ENCODE results near the gene PSG1. TPM values are rescaled to one million over a fixed set of nuclear protein-coding genes. Genes with fewer than 3 reads are reported as not detected.
"Not testable (repeated sequence)": the region's sequence is repeated elsewhere in the genome, so short reads cannot be mapped to it uniquely, and the experiment has no call there.

Gene PSG1
- polyA plus RNA-seq = 0.06 TPM
- long read RNA-seq, donor 1 = 0 reads
- long read RNA-seq, donor 2 = 0 reads
- long read RNA-seq, donor 3 = 0 reads
- long read RNA-seq, donor 4 = 0 reads
- long read RNA-seq, donor 5 = 0 reads
- long read RNA-seq, donor 6, transcript PSG1-204 (6 exons, 2,047 nt) = major isoform, 8 of 19 reads
- long read RNA-seq, donor 6, partial matches to known transcripts = 0 of 19 reads
- long read RNA-seq, donor 6, other reads (novel, unspliced or antisense) = 0 of 19 reads
- long read RNA-seq, donor 7 = 0 reads
- long read RNA-seq, donor 8 = 0 reads
- long read RNA-seq, donor 9 = 0 reads
- long read RNA-seq, donor 10 = 0 reads
- long read RNA-seq, donor 11 = 0 reads

DNA sequence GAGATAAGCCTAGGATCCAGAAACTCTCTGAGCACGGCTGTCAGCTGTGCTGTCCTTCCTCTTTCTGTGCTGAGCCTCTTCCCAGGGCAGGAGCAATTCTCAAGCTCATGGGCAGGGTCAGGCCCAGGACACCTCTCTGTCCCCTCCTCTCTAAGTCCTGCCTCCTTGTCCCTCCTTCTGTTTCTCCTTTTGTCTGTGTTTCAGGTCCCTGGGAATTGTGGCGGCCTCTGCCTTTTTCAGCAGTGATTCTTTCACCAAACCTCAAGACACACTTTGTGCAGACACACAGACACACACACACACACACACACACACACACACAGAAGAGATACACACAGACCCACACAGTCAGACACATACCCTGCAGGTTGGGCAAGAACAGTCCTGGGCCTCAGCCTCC lies at the start of gene PSG1:
PSG1 (minus strand) TSS at position 101 of the 400 bp plus-strand sequence. CDS start 132 bp downstream, outside the sequence.
- Histone ChIP-seq H3K36me3 (ENCODE audit: control insufficient read depth, insufficient read depth, low read length) (no peaks in the 10 kb centered on the region), H3K4me3 (ENCODE audit: low read length) (no peak within 1 kb of the TSS), H3K27ac (ENCODE audit: low read length) (no peak within 1 kb of the TSS), H3K9me3 (ENCODE audit: control insufficient read depth, low read depth, low read length) (no peaks in the 10 kb centered on the region), H3K4me1 (ENCODE audit: control insufficient read depth, insufficient read depth, low read length) (no peaks in the 10 kb centered on the region), H3K27me3 (ENCODE audit: control insufficient read depth, insufficient read depth, low read length) (no peaks in the 10 kb centered on the region)
- 60% methylated on average over 1 of the region's 2 CpGs for WGBS (ENCODE audit: insufficient coverage, low lambda C conversion rate)
- DNase-seq = no peak

DNA sequence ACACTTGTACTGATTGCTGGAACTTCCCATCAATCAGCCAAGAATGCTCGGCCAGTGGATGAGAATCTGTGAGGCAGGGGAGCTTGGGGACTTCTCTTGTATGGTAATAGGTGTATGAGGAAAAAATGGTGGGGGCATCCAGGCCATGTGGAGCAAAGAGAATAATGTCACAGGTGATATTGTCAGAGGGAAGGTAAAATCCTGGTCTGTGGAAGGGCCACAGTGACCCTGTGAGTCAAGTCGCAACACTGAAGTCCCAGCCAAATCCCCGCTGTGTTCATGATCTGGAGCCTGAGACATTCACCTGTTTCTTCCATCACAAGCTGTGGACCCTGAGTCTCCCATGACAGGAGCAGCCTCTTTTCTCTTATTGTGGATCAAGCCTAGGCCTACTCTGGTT lies 49.4 kb upstream of the PSG1 start:
- no CpG with 5 or more reads among the region's 3 CpGs for WGBS (ENCODE audit: insufficient coverage, low lambda C conversion rate)
- no peaks in the 10 kb centered on the region for H3K36me3 ChIP-seq (ENCODE audit: control insufficient read depth, insufficient read depth, low read length)
- H3K4me1 ChIP-seq (ENCODE audit: control insufficient read depth, insufficient read depth, low read length) = no peaks in the 10 kb centered on the region
- H3K27me3 ChIP-seq (ENCODE audit: control insufficient read depth, insufficient read depth, low read length) = no peaks in the 10 kb centered on the region
- H3K9me3 ChIP-seq (ENCODE audit: control insufficient read depth, low read depth, low read length) = no peaks in the 10 kb centered on the region
- H3K27ac ChIP-seq (ENCODE audit: low read length) = no peak overlapping the region
- no peak overlapping the region for H3K4me3 ChIP-seq (ENCODE audit: low read length)
- no peak for DNase-seq

DNA sequence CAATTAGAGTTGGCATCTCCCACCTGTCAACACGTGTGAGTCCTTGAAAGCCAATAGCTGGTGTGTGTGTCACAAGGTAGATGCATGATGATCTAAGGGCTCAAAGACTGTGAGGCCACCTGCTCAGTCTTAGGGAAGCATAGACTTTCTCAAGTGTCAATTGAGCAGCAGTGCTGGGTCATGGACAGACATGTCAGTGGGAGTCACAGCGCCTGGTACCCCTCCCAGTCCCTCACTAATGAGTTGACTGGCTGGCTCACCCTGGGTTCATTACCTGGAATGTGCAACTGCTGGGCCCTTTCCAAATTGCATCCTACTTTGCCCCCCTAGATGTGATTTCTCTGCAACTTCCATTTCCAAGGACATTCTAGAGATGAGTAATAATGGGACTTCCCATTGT lies 47.3 kb upstream of the PSG1 start:
- no CpG with 5 or more reads among the region's 2 CpGs for WGBS (ENCODE audit: insufficient coverage, low lambda C conversion rate)

DNA sequence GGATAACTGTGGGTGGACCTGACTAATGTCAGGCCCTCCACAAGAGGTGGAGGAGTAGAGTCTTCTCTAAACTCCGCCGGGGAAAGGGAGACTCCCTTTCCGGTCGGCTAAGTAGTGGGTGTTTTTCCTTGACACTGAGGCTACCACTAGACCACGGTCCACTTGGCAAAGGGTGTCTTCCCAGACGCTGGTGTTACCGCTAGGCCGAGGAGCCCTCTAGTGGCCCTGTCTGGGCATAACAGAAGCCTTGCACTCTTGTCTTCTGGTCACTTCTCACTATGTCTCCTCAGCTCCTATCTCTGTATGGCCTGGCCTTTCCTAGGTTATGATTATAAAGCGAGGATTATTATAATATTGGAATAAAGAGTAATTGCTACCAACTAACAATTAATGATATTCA lies 43.6 kb upstream of the PSG1 start:
- H3K9me3 ChIP-seq (ENCODE audit: control insufficient read depth, low read depth, low read length); H3K27me3 ChIP-seq (ENCODE audit: control insufficient read depth, insufficient read depth, low read length); DNase-seq; H3K4me3 ChIP-seq (ENCODE audit: low read length); H3K4me1 ChIP-seq (ENCODE audit: control insufficient read depth, insufficient read depth, low read length); H3K27ac ChIP-seq (ENCODE audit: low read length); H3K36me3 ChIP-seq (ENCODE audit: control insufficient read depth, insufficient read depth, low read length): not testable (repeated sequence)
- no CpG with 5 or more reads among the region's 9 CpGs for WGBS (ENCODE audit: insufficient coverage, low lambda C conversion rate)

More for the DNA sequence above, 47.3 kb upstream of the PSG1 start:
- H3K27ac ChIP-seq (ENCODE audit: low read length) = no peak overlapping the region
- no peaks in the 10 kb centered on the region for H3K4me1 ChIP-seq (ENCODE audit: control insufficient read depth, insufficient read depth, low read length)
- no peaks in the 10 kb centered on the region for H3K36me3 ChIP-seq (ENCODE audit: control insufficient read depth, insufficient read depth, low read length)
- DNase-seq = no peak
- no peaks in the 10 kb centered on the region for H3K27me3 ChIP-seq (ENCODE audit: control insufficient read depth, insufficient read depth, low read length)
- H3K9me3 ChIP-seq (ENCODE audit: control insufficient read depth, low read depth, low read length) = no peaks in the 10 kb centered on the region
- no peak overlapping the region for H3K4me3 ChIP-seq (ENCODE audit: low read length)

DNA sequence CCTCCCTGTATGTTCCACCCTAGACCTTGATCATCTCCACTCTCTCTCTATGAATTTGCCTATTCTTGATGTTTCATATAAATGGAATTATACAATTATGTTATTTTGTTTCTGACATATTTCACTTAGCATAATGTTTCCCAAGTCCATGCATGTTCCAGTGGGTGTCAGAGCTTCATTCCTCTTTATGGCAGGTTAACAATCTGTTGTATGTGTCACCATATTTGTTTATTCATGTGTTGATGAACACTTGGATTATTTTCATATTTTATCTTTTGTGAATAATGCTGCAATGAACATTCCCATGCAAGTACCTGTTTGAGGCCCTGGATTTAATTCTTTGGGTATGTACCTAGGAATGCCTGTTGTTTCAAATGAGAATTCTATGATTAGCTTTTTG lies 41.5 kb upstream of the PSG1 start:
- DNase-seq; H3K36me3 ChIP-seq (ENCODE audit: control insufficient read depth, insufficient read depth, low read length); H3K27me3 ChIP-seq (ENCODE audit: control insufficient read depth, insufficient read depth, low read length); H3K27ac ChIP-seq (ENCODE audit: low read length); H3K9me3 ChIP-seq (ENCODE audit: control insufficient read depth, low read depth, low read length); H3K4me1 ChIP-seq (ENCODE audit: control insufficient read depth, insufficient read depth, low read length); H3K4me3 ChIP-seq (ENCODE audit: low read length): not testable (repeated sequence)

DNA sequence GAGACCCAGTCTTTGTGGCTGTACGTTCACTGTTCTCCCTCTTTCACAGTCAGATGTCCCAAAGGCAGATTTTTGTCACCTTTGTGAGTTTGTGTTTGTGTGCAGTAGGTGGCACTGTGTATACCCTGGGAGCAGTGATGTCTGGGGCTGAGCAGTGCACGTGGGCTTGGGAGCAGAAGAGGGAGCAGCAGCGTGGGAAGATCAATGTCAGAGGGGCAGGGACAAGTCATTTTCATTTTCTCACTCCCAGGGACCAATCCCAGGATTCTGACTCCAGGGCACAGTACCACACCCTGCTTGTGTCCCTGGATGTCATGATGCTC lies 40.2 kb upstream of the PSG1 start:
- no peaks in the 10 kb centered on the region for H3K4me1 ChIP-seq (ENCODE audit: control insufficient read depth, insufficient read depth, low read length)
- H3K27me3 ChIP-seq (ENCODE audit: control insufficient read depth, insufficient read depth, low read length) = no peaks in the 10 kb centered on the region
- DNase-seq = no peak
- no CpG with 5 or more reads among the region's 3 CpGs for WGBS (ENCODE audit: insufficient coverage, low lambda C conversion rate)
- H3K9me3 ChIP-seq (ENCODE audit: control insufficient read depth, low read depth, low read length) = no peaks in the 10 kb centered on the region
- H3K4me3 ChIP-seq (ENCODE audit: low read length) = no peak overlapping the region
- H3K36me3 ChIP-seq (ENCODE audit: control insufficient read depth, insufficient read depth, low read length) = no peaks in the 10 kb centered on the region
- H3K27ac ChIP-seq (ENCODE audit: low read length) = no peak overlapping the region

DNA sequence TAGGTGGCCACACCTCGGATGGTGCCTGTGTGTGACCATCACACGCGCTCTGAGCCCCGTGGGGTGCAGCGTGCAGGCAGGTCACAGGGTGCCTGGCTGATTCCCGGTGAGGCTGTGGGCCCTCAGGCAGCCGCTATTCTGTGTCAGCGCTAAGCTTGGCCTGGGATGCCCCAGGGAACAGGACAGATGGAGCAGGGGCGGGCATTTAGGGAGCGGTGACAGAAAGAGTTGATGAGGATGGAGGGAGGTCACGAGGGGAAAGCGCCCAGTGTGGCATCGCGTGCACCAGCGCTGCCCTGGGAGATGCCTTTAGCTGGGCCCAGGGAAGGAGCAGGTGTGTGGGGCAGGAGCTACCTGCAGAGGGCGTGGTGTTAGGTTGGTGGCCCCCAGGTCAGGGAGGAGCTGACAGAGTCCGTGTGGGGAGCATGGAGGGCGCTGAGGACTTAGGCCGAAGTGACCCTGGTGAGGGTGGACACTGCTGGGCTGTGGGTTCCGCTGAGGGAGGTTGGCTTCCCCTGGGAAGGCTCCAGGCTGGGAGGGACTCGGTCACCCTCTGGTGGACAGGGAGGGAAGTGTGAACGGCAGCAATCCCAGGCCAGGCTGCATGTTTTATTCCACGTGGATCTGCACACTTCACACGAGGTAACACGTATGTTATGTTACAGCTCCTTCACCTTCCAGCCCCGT lies 39.7 kb upstream of the PSG1 start:
- not testable (repeated sequence) for H3K9me3 ChIP-seq (ENCODE audit: control insufficient read depth, low read depth, low read length); H3K27ac ChIP-seq (ENCODE audit: low read length); H3K4me1 ChIP-seq (ENCODE audit: control insufficient read depth, insufficient read depth, low read length); H3K4me3 ChIP-seq (ENCODE audit: low read length); H3K36me3 ChIP-seq (ENCODE audit: control insufficient read depth, insufficient read depth, low read length); DNase-seq; H3K27me3 ChIP-seq (ENCODE audit: control insufficient read depth, insufficient read depth, low read length)
- WGBS (ENCODE audit: insufficient coverage, low lambda C conversion rate) = no CpG with 5 or more reads among the region's 26 CpGs

DNA sequence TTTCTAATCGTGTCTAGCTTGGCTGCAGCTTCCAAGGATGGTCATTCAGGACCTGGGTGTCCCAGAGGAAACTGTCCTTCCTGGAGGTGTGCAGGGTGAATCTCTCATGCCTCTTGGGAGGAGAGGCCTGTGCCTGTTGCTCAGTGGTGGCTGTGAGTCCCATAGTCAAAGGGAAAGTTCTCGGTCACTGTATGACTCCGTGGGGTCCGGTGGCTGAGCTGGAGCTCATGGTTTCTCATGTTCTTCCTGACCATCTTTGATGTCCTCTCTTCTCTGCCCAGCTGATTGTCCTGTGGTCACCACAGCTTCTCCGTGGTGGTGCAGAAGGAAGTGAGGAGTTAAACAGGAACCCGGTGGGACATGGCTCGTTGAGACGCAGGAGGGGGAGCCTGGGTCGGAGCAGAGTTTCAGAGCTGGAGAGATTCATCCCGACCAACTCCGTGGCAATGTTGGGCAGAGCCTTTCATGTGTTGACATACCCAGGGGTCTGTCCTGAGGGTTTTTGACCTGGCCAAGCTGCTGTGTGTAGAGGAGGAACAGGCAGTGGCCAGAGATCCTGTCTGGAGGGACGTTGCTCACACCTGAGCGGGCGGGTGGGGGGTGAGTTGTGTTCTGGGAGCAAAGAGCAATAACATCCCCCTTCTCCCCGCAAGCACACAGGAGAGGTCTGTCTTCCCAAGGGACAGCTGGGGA lies 39.0 kb upstream of the PSG1 start:
- H3K36me3 ChIP-seq (ENCODE audit: control insufficient read depth, insufficient read depth, low read length); DNase-seq; H3K4me1 ChIP-seq (ENCODE audit: control insufficient read depth, insufficient read depth, low read length); H3K4me3 ChIP-seq (ENCODE audit: low read length); H3K27me3 ChIP-seq (ENCODE audit: control insufficient read depth, insufficient read depth, low read length); H3K27ac ChIP-seq (ENCODE audit: low read length); H3K9me3 ChIP-seq (ENCODE audit: control insufficient read depth, low read depth, low read length): not testable (repeated sequence)
- WGBS (ENCODE audit: insufficient coverage, low lambda C conversion rate) = no CpG with 5 or more reads among the region's 15 CpGs

DNA sequence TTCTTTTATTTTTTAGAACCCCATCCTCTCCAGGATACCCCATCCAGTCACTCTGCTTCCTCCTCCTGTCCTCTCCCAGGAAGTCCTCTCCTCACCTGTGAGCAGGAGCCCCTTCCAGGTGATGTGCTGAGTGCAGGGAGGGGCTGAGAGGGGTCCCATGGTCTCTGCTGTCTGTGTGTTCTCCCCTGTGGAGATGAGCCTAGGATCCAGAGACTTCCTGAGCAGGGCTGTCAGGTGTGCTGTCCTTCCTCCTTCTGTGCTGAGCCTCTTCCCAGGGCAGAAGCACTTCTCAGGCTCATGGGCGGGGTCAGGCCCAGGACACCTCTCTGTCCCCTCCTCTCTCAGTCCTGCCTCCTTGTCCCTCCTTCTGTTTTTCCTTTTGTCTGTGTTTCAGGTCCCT lies 38.1 kb upstream of the PSG1 start, which contains the start of gene PSG6:
PSG6 (minus strand) TSS at position 261 of the 400 bp plus-strand sequence; CDS start at position 159, 102 bp downstream.
- WGBS (ENCODE audit: insufficient coverage, low lambda C conversion rate) = no CpG with 5 or more reads among the region's 1 CpG
- H3K36me3 ChIP-seq (ENCODE audit: control insufficient read depth, insufficient read depth, low read length); H3K27me3 ChIP-seq (ENCODE audit: control insufficient read depth, insufficient read depth, low read length): not testable (repeated sequence)

DNA sequence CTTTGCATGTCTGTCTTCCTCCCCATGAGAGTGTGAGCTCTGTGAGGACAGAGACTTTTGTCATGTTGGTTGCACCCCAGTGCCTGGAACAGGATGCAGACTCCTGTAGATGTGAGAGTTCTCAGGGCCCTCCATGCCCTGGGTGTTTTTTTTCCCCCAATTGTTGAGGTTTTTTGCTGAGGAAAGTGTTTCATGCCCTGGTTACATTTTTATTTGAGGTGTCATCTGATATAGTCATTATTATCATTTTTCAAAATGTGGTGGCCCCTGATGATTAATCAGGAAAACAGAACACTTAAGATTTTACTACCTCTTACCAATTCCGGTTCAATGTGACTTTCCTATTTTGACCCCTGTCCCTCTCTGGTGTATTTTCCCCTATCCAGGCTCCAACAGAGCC lies 37.4 kb upstream of the PSG1 start:
- not testable (repeated sequence) for H3K36me3 ChIP-seq (ENCODE audit: control insufficient read depth, insufficient read depth, low read length); H3K27me3 ChIP-seq (ENCODE audit: control insufficient read depth, insufficient read depth, low read length); H3K4me3 ChIP-seq (ENCODE audit: low read length); H3K27ac ChIP-seq (ENCODE audit: low read length); H3K4me1 ChIP-seq (ENCODE audit: control insufficient read depth, insufficient read depth, low read length); H3K9me3 ChIP-seq (ENCODE audit: control insufficient read depth, low read depth, low read length); DNase-seq
- 71% methylated on average over 1 of the region's 1 CpG for WGBS (ENCODE audit: insufficient coverage, low lambda C conversion rate)

More for the DNA sequence above, 38.1 kb upstream of the PSG1 start, which contains the start of gene PSG6:
- H3K27ac ChIP-seq (ENCODE audit: low read length); H3K4me3 ChIP-seq (ENCODE audit: low read length); DNase-seq; H3K9me3 ChIP-seq (ENCODE audit: control insufficient read depth, low read depth, low read length); H3K4me1 ChIP-seq (ENCODE audit: control insufficient read depth, insufficient read depth, low read length): not testable (repeated sequence)

Data from large intestine (tissue), 12 donors.